ENCODE measurements around the gene ATG7.
"Not testable (repeated sequence)": the region's sequence is repeated elsewhere in the genome, so short reads cannot be mapped to it uniquely, and the experiment has no call there.

Gene ATG7

GRCh38 chr3:11400213-11400612, 128.0 kb downstream of the ATG7 start:
- Histone ChIP-seq H3K4me1 (peaks cover 9% of the 10 kb centered on the region), H3K9me3 (no peaks in the 10 kb centered on the region), H3K4me3 (no peak overlapping the region), H3K36me3 (replicated peaks) (no peaks in the 10 kb centered on the region), H3K27me3 (ENCODE audit: low read depth) (no peaks in the 10 kb centered on the region)
- no peak for DNase-seq (ENCODE audit: low spot score in 2 of 2)
- in situ Hi-C loops (cut with MboI; ENCODE audit: low sequenced_read_pairs), result no loop called here

- Histone ChIP-seq H3K4me3 (no peak overlapping the region), H3K4me1 (peaks cover 9% of the 10 kb centered on the region)
- in situ Hi-C loops (cut with MboI; ENCODE audit: low sequenced_read_pairs), result no loop called here
These were observed 129.2 kb downstream of the ATG7 start for GRCh38 chr3:11401434-11401833.

GRCh38 chr3:11405323-11405722, 133.1 kb downstream of the ATG7 start:
- Histone ChIP-seq H3K27me3 (ENCODE audit: low read depth) (no peaks in the 10 kb centered on the region), H3K36me3 (replicated peaks) (no peaks in the 10 kb centered on the region), H3K4me3 (no peak overlapping the region), H3K9me3 (peaks cover 10% of the 10 kb centered on the region), H3K4me1 (peaks cover 9% of the 10 kb centered on the region)
- no peak for DNase-seq (ENCODE audit: low spot score in 2 of 2)
- in situ Hi-C loops (cut with MboI; ENCODE audit: low sequenced_read_pairs), result no loop called here

More at GRCh38 chr3:11401434-11401833, 129.2 kb downstream of the ATG7 start:
- Histone ChIP-seq H3K27me3 (ENCODE audit: low read depth) (no peaks in the 10 kb centered on the region), H3K9me3 (no peaks in the 10 kb centered on the region), H3K36me3 (replicated peaks) (no peaks in the 10 kb centered on the region)
- no peak for DNase-seq (ENCODE audit: low spot score in 2 of 2)

- Histone ChIP-seq H3K4me3 (no peak overlapping the region), H3K27me3 (ENCODE audit: low read depth) (no peaks in the 10 kb centered on the region), H3K9me3 (peaks cover 10% of the 10 kb centered on the region), H3K36me3 (replicated peaks) (no peaks in the 10 kb centered on the region), H3K4me1 (peaks cover 7% of the 10 kb centered on the region)
- no peak for DNase-seq (ENCODE audit: low spot score in 2 of 2)
- in situ Hi-C loops (cut with MboI; ENCODE audit: low sequenced_read_pairs), result no loop called here
These were observed 135.4 kb downstream of the ATG7 start for GRCh38 chr3:11407644-11408043.

GRCh38 chr3:11408324-11408859, 136.2 kb downstream of the ATG7 start:
- H3K27me3 ChIP-seq (ENCODE audit: low read depth); in situ Hi-C loops (cut with MboI; ENCODE audit: low sequenced_read_pairs); DNase-seq (ENCODE audit: low spot score in 2 of 2); H3K9me3 ChIP-seq; H3K36me3 ChIP-seq (replicated peaks); H3K4me3 ChIP-seq; H3K4me1 ChIP-seq: not testable (repeated sequence)

- Histone ChIP-seq H3K36me3 (replicated peaks) (no peaks in the 10 kb centered on the region), H3K4me3 (no peak overlapping the region), H3K27me3 (ENCODE audit: low read depth) (no peaks in the 10 kb centered on the region), H3K9me3 (peaks cover 10% of the 10 kb centered on the region), H3K4me1 (no peaks in the 10 kb centered on the region)
- in situ Hi-C loops (cut with MboI; ENCODE audit: low sequenced_read_pairs), result no loop called here
- no peak for DNase-seq (ENCODE audit: low spot score in 2 of 2)
These were observed 138.4 kb downstream of the ATG7 start for GRCh38 chr3:11410564-11410963.

- H3K4me1 ChIP-seq, result no peaks in the 10 kb centered on the region
- no peaks in the 10 kb centered on the region for H3K36me3 ChIP-seq (replicated peaks)
- H3K9me3 ChIP-seq, result peaks cover 8% of the 10 kb centered on the region
- in situ Hi-C loops (cut with MboI; ENCODE audit: low sequenced_read_pairs), result no loop called here
- no peaks in the 10 kb centered on the region for H3K27me3 ChIP-seq (ENCODE audit: low read depth)
- no peak for DNase-seq (ENCODE audit: low spot score in 2 of 2)
- no peak overlapping the region for H3K4me3 ChIP-seq
These were observed 139.8 kb downstream of the ATG7 start for GRCh38 chr3:11411956-11412355.

GRCh38 chr3:11413071-11413470, 140.9 kb downstream of the ATG7 start:
- in situ Hi-C loops (cut with MboI; ENCODE audit: low sequenced_read_pairs), result no loop called here
- Histone ChIP-seq H3K4me3 (no peak overlapping the region), H3K27me3 (ENCODE audit: low read depth) (no peaks in the 10 kb centered on the region), H3K36me3 (replicated peaks) (no peaks in the 10 kb centered on the region), H3K9me3 (peaks cover 4% of the 10 kb centered on the region), H3K4me1 (no peaks in the 10 kb centered on the region)
- no peak for DNase-seq (ENCODE audit: low spot score in 2 of 2)

- in situ Hi-C loops (cut with MboI; ENCODE audit: low sequenced_read_pairs), result no loop called here
These were observed 142.9 kb downstream of the ATG7 start for GRCh38 chr3:11415099-11415498.

GRCh38 chr3:11420066-11420465, 147.9 kb downstream of the ATG7 start:
- DNase-seq (ENCODE audit: low spot score in 2 of 2), result peak in 1 of 2 experiments; percentile 10
- Histone ChIP-seq H3K27me3 (ENCODE audit: low read depth) (no peaks in the 10 kb centered on the region), H3K36me3 (replicated peaks) (no peaks in the 10 kb centered on the region), H3K4me1 (peaks cover 7% of the 10 kb centered on the region), H3K9me3 (no peaks in the 10 kb centered on the region), H3K4me3 (no peak overlapping the region)
- in situ Hi-C loops (cut with MboI; ENCODE audit: low sequenced_read_pairs), result no loop called here

More at GRCh38 chr3:11415099-11415498, 142.9 kb downstream of the ATG7 start:
- Histone ChIP-seq H3K27me3 (ENCODE audit: low read depth) (no peaks in the 10 kb centered on the region), H3K4me3 (no peak overlapping the region), H3K9me3 (no peaks in the 10 kb centered on the region), H3K4me1 (peaks cover 5% of the 10 kb centered on the region), H3K36me3 (replicated peaks) (no peaks in the 10 kb centered on the region)
- DNase-seq (ENCODE audit: low spot score in 2 of 2), result no peak

- no peaks in the 10 kb centered on the region for H3K36me3 ChIP-seq (replicated peaks)
- H3K27me3 ChIP-seq (ENCODE audit: low read depth), result no peaks in the 10 kb centered on the region
- DNase-seq (ENCODE audit: low spot score in 2 of 2), result no peak
- no peaks in the 10 kb centered on the region for H3K9me3 ChIP-seq
- no peak overlapping the region for H3K4me3 ChIP-seq
- peaks cover 7% of the 10 kb centered on the region for H3K4me1 ChIP-seq
- in situ Hi-C loops (cut with MboI; ENCODE audit: low sequenced_read_pairs), result no loop called here
These were observed 150.1 kb downstream of the ATG7 start for GRCh38 chr3:11422291-11422690.

GRCh38 chr3:11423868-11424267, 151.7 kb downstream of the ATG7 start:
- H3K9me3 ChIP-seq, result no peaks in the 10 kb centered on the region
- in situ Hi-C loops (cut with MboI; ENCODE audit: low sequenced_read_pairs), result no loop called here
- no peak overlapping the region for H3K4me3 ChIP-seq
- no peak for DNase-seq (ENCODE audit: low spot score in 2 of 2)
- no peaks in the 10 kb centered on the region for H3K27me3 ChIP-seq (ENCODE audit: low read depth)
- peaks cover 7% of the 10 kb centered on the region for H3K4me1 ChIP-seq
- H3K36me3 ChIP-seq (replicated peaks), result no peaks in the 10 kb centered on the region

GRCh38 chr3:11424277-11424676, 152.1 kb downstream of the ATG7 start:
- H3K4me1 ChIP-seq, result peaks cover 7% of the 10 kb centered on the region
- no peak overlapping the region for H3K4me3 ChIP-seq
- H3K9me3 ChIP-seq, result no peaks in the 10 kb centered on the region
- in situ Hi-C loops (cut with MboI; ENCODE audit: low sequenced_read_pairs), result no loop called here
- H3K27me3 ChIP-seq (ENCODE audit: low read depth), result no peaks in the 10 kb centered on the region
- no peak for DNase-seq (ENCODE audit: low spot score in 2 of 2)
- H3K36me3 ChIP-seq (replicated peaks), result no peaks in the 10 kb centered on the region

- H3K36me3 ChIP-seq (replicated peaks), result no peaks in the 10 kb centered on the region
- DNase-seq (ENCODE audit: low spot score in 2 of 2), result no peak
- H3K4me1 ChIP-seq, result peaks cover 16% of the 10 kb centered on the region
- in situ Hi-C loops (cut with MboI; ENCODE audit: low sequenced_read_pairs), result no loop called here
- no peaks in the 10 kb centered on the region for H3K9me3 ChIP-seq
- H3K27me3 ChIP-seq (ENCODE audit: low read depth), result no peaks in the 10 kb centered on the region
- no peak overlapping the region for H3K4me3 ChIP-seq
These were observed 158.0 kb downstream of the ATG7 start for GRCh38 chr3:11430207-11430606.

- no peak for DNase-seq (ENCODE audit: low spot score in 2 of 2)
- in situ Hi-C loops (cut with MboI; ENCODE audit: low sequenced_read_pairs), result no loop called here
- Histone ChIP-seq H3K27me3 (ENCODE audit: low read depth) (no peaks in the 10 kb centered on the region), H3K4me1 (peaks cover 16% of the 10 kb centered on the region), H3K9me3 (no peaks in the 10 kb centered on the region), H3K36me3 (replicated peaks) (no peaks in the 10 kb centered on the region), H3K4me3 (no peak overlapping the region)
These were observed 158.4 kb downstream of the ATG7 start for GRCh38 chr3:11430624-11431023.
